ENCODE data around the gene INSRR. TPM values are rescaled to one million over a fixed set of nuclear protein-coding genes. Genes with fewer than 3 reads are reported as not detected.

The INSRR gene
- total RNA-seq, 1 experiment from 2014 or later, result 0.11 TPM

DNA sequence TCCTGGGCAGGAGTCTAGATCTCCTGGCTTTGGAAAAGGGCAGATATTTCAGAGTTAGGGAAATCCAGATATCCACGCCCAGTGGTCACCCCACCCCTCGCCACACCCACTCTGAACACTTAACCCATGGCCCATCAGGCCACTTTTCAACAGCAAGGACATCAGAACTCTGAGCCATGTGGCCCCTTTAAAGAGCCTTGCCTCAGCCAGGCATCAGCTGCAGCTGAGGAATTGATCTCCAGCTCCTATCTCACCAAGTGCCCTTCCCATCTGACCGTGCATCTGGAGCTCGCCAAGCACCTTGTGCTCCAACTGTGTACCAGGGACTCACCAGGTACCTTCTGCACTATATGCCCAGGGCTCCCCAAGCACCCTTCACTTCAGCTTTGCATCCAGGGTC, 22.0 kb downstream of the INSRR start (continued):
- TF ChIP-seq, protein P1, sequence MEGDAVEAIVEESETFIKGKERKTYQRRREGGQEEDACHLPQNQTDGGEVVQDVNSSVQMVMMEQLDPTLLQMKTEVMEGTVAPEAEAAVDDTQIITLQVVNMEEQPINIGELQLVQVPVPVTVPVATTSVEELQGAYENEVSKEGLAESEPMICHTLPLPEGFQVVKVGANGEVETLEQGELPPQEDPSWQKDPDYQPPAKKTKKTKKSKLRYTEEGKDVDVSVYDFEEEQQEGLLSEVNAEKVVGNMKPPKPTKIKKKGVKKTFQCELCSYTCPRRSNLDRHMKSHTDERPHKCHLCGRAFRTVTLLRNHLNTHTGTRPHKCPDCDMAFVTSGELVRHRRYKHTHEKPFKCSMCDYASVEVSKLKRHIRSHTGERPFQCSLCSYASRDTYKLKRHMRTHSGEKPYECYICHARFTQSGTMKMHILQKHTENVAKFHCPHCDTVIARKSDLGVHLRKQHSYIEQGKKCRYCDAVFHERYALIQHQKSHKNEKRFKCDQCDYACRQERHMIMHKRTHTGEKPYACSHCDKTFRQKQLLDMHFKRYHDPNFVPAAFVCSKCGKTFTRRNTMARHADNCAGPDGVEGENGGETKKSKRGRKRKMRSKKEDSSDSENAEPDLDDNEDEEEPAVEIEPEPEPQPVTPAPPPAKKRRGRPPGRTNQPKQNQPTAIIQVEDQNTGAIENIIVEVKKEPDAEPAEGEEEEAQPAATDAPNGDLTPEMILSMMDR (IDR thresholded peaks at IDR 0.05), result no peak
- TF ChIP-seq, protein P2, sequence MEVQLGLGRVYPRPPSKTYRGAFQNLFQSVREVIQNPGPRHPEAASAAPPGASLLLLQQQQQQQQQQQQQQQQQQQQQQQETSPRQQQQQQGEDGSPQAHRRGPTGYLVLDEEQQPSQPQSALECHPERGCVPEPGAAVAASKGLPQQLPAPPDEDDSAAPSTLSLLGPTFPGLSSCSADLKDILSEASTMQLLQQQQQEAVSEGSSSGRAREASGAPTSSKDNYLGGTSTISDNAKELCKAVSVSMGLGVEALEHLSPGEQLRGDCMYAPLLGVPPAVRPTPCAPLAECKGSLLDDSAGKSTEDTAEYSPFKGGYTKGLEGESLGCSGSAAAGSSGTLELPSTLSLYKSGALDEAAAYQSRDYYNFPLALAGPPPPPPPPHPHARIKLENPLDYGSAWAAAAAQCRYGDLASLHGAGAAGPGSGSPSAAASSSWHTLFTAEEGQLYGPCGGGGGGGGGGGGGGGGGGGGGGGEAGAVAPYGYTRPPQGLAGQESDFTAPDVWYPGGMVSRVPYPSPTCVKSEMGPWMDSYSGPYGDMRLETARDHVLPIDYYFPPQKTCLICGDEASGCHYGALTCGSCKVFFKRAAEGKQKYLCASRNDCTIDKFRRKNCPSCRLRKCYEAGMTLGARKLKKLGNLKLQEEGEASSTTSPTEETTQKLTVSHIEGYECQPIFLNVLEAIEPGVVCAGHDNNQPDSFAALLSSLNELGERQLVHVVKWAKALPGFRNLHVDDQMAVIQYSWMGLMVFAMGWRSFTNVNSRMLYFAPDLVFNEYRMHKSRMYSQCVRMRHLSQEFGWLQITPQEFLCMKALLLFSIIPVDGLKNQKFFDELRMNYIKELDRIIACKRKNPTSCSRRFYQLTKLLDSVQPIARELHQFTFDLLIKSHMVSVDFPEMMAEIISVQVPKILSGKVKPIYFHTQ (CRISPR knock-in tag; IDR thresholded peaks at IDR 0.05), result no peak
- TF ChIP-seq, protein P3, sequence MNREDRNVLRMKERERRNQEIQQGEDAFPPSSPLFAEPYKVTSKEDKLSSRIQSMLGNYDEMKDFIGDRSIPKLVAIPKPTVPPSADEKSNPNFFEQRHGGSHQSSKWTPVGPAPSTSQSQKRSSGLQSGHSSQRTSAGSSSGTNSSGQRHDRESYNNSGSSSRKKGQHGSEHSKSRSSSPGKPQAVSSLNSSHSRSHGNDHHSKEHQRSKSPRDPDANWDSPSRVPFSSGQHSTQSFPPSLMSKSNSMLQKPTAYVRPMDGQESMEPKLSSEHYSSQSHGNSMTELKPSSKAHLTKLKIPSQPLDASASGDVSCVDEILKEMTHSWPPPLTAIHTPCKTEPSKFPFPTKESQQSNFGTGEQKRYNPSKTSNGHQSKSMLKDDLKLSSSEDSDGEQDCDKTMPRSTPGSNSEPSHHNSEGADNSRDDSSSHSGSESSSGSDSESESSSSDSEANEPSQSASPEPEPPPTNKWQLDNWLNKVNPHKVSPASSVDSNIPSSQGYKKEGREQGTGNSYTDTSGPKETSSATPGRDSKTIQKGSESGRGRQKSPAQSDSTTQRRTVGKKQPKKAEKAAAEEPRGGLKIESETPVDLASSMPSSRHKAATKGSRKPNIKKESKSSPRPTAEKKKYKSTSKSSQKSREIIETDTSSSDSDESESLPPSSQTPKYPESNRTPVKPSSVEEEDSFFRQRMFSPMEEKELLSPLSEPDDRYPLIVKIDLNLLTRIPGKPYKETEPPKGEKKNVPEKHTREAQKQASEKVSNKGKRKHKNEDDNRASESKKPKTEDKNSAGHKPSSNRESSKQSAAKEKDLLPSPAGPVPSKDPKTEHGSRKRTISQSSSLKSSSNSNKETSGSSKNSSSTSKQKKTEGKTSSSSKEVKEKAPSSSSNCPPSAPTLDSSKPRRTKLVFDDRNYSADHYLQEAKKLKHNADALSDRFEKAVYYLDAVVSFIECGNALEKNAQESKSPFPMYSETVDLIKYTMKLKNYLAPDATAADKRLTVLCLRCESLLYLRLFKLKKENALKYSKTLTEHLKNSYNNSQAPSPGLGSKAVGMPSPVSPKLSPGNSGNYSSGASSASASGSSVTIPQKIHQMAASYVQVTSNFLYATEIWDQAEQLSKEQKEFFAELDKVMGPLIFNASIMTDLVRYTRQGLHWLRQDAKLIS (CRISPR knock-in tag; IDR thresholded peaks at IDR 0.05; ENCODE audit: borderline replicate concordance), result no peak

DNA sequence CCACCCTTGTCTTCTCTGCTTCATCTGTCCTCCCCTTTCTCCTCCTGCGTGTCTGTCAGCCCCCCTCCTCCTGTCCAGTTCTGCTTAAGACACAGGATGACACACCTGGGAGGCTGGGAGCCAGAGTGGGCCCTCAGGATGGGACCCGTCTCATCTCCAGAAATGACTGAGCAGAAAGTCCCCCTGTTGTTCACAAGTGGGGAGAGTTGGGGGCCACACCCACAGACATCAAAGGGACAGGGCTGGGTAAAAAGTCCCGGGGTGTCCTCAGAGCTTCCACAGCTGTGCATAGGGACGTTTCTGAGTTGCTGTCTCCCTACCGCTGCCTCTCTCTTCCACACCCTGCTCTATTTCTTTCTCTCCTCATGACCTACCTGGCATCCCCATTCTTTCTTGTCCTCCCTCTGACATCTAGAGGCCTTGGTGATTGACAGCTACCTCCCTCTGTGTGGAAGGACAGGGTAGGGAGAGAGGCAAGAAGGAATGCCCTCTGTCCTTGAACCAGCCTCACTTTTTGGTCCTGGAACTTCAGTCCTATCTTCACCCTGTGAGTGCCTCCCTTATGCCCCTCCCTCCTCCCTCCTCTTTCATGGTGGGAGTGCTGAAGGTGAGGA, 22.8 kb downstream of the INSRR start:
- ATAC-seq, result no peak
- Mint-ChIP-seq H3K4me1 (peaks cover 4% of the 10 kb centered on the region), H3K27me3 (ENCODE audit: low read depth) (peaks cover 59% of the 10 kb centered on the region), H3K36me3 (no peaks in the 10 kb centered on the region), H3K9me3 (no peaks in the 10 kb centered on the region), H3K4me3 (no peak overlapping the region), H3K27ac (no peak overlapping the region)
- ChIA-PET POLR2A (no interaction called here), CTCF (interaction anchor here (1.0 to 6.6 kb wide), 8 partner anchors 12 to 130 kb away, joined by 3 to 177 read pairs (median 28); partner anchors contain the start of genes INSRR and NTRK1)
- no peak for DNase-seq (ENCODE audit: low spot score)
- no peak for TF ChIP-seq NR3C1 (CRISPR knock-in tag; conservative IDR thresholded peaks at IDR 0.05; ENCODE audit: low read depth)
- no peak for TF ChIP-seq ZNF416 (CRISPR knock-in tag; IDR thresholded peaks at IDR 0.05)
- TF ChIP-seq, protein P1 (IDR thresholded peaks at IDR 0.05), result no peak
- TF ChIP-seq PRRX2 (CRISPR knock-in tag; IDR thresholded peaks at IDR 0.05), result no peak
- no peak for TF ChIP-seq GABPB1 (CRISPR knock-in tag; IDR thresholded peaks at IDR 0.05)
- no peak for TF ChIP-seq CREM (CRISPR knock-in tag; IDR thresholded peaks at IDR 0.05)
- TF ChIP-seq ZNF396 (CRISPR knock-in tag; IDR thresholded peaks at IDR 0.05; ENCODE audit: borderline replicate concordance), result no peak

DNA sequence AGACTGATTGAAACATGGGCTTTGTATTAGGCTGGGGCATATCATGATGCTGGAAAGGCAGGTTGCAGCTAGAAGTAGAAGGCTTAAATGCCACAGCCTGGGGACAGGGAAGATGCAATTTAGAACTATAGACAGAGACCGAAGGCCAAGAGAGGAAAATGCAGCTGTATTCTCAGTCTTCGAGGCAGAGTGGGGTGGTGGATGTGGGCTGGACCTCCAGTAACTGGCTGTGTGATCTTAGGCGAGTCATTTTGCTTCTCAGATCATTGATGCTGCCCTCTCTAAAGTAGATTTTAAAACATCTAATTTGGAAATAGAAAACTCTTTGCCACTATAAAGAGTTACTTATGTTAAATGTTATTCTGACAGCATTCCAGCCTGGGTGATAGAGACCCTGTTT, 24.6 kb downstream of the INSRR start:
- Mint-ChIP-seq H3K9me3 (no peaks in the 10 kb centered on the region), H3K36me3 (no peaks in the 10 kb centered on the region), H3K4me3 (no peak overlapping the region), H3K27ac (no peak overlapping the region), H3K4me1 (no peaks in the 10 kb centered on the region), H3K27me3 (ENCODE audit: low read depth) (peaks cover 63% of the 10 kb centered on the region)
- no peak for ATAC-seq
- ChIA-PET CTCF (interaction anchor here (0.7 to 1.7 kb wide), 3 partner anchors 26 to 108 kb away, joined by 3 to 8 read pairs (median 5); partner anchors contain the start of gene NTRK1), POLR2A (no interaction called here)
- DNase-seq (ENCODE audit: low spot score), result no peak
- TF ChIP-seq NFE2L1 (CRISPR knock-in tag; IDR thresholded peaks at IDR 0.05), result no peak
- no peak for TF ChIP-seq EMX1 (CRISPR knock-in tag; IDR thresholded peaks at IDR 0.05)
- TF ChIP-seq MXD4 (CRISPR knock-in tag; IDR thresholded peaks at IDR 0.05; ENCODE audit: borderline replicate concordance), result no peak
- TF ChIP-seq, protein P3 (CRISPR knock-in tag; IDR thresholded peaks at IDR 0.05; ENCODE audit: borderline replicate concordance), result no peak
- no peak for TF ChIP-seq SP1 (CRISPR knock-in tag; conservative IDR thresholded peaks at IDR 0.05)
- no peak for TF ChIP-seq NFYB (CRISPR knock-in tag; conservative IDR thresholded peaks at IDR 0.05; ENCODE audit: low read depth)
- TF ChIP-seq SOX15 (CRISPR knock-in tag; IDR thresholded peaks at IDR 0.05), result no peak
- no peak for TF ChIP-seq GTF2I (CRISPR knock-in tag; conservative IDR thresholded peaks at IDR 0.05)
- TF ChIP-seq, protein P1 (IDR thresholded peaks at IDR 0.05), result no peak
